H9 (cell line): ENCODE results near the gene A1BG. TPM values are rescaled to one million over a fixed set of nuclear protein-coding genes. Genes with fewer than 3 reads are reported as not detected.

Source experiments
- DNase-seq: peaks from one replicate; pipeline ENCODE4 v3.0.0-alpha.2; 2017
- H2AFZ ChIP-seq: one replicate; pipeline ENCODE4 v1.6.1; 2013; ENCODE audit warnings: mild to moderate bottlenecking, low read length, control low read depth, moderate library complexity
- H2AK5ac ChIP-seq: 2 replicates; pipeline ENCODE4 v1.6.1; 2013; ENCODE audit warnings: low read length, control low read depth, mixed read lengths; ENCODE audit not compliant: insufficient read length
- H2BK120ac ChIP-seq: one replicate; pipeline ENCODE4 v1.6.1; 2013; ENCODE audit warnings: low read depth, mild to moderate bottlenecking, low read length, control low read depth, inconsistent platforms; ENCODE audit not compliant: poor library complexity, severe bottlenecking
- H2BK12ac ChIP-seq: 2 replicates; pipeline ENCODE4 v1.6.1; 2013; ENCODE audit warnings: low read length, control low read depth, mixed read lengths, low read depth; ENCODE audit not compliant: insufficient read length
- H2BK15ac ChIP-seq: 2 replicates; pipeline ENCODE4 v1.6.1; 2013; ENCODE audit warnings: low read depth, low read length, control low read depth
- H2BK20ac ChIP-seq: one replicate; pipeline ENCODE4 v1.6.1; 2013; ENCODE audit warnings: low read depth, mild to moderate bottlenecking, low read length, control low read depth, inconsistent platforms; ENCODE audit not compliant: poor library complexity, severe bottlenecking
- H2BK5ac ChIP-seq: 2 replicates; pipeline ENCODE4 v1.6.1; 2013; ENCODE audit warnings: low read length, control low read depth, mixed read lengths; ENCODE audit not compliant: insufficient read length
- H3K14ac ChIP-seq: 2 replicates; pipeline ENCODE4 v1.6.1; 2013; ENCODE audit warnings: low read length, control low read depth; ENCODE audit not compliant: insufficient read depth
- H3K18ac ChIP-seq: 2 replicates; pipeline ENCODE4 v1.6.1; 2013; ENCODE audit warnings: low read depth, mild to moderate bottlenecking, mixed read lengths, low read length, control low read depth; ENCODE audit not compliant: insufficient read length
- H3K23ac ChIP-seq: 2 replicates; pipeline ENCODE4 v1.6.1; 2013; ENCODE audit warnings: low read length, control low read depth, mixed read lengths, low read depth; ENCODE audit not compliant: insufficient read length
- H3K23me2 ChIP-seq: 2 replicates; pipeline ENCODE4 v1.6.1; 2013; ENCODE audit warnings: low read depth, mild to moderate bottlenecking, mixed read lengths, low read length, control low read depth; ENCODE audit not compliant: insufficient read length, poor library complexity, severe bottlenecking
- H3K27ac ChIP-seq: 2 replicates; pipeline ENCODE4 v1.5.1; 2013; ENCODE audit warnings: low read length, control low read depth, mixed read lengths, low read depth; ENCODE audit not compliant: insufficient read length
- H3K27me3 ChIP-seq: 2 replicates; pipeline ENCODE4 v1.6.1; 2013; ENCODE audit warnings: low read length, control low read depth, inconsistent platforms; ENCODE audit not compliant: insufficient read depth
- H3K4ac ChIP-seq: 2 replicates; pipeline ENCODE4 v1.6.1; 2013; ENCODE audit warnings: low read depth, mild to moderate bottlenecking, control low read depth, inconsistent platforms, low read length, moderate library complexity
- H3K4me1 ChIP-seq: 2 replicates; pipeline ENCODE4 v1.6.1; 2013; ENCODE audit warnings: low read length, control low read depth, inconsistent platforms; ENCODE audit not compliant: insufficient read depth
- H3K4me2 ChIP-seq: 2 replicates; pipeline ENCODE4 v1.6.1; 2013; ENCODE audit warnings: low read length, control low read depth, mixed read lengths; ENCODE audit not compliant: insufficient read length, insufficient read depth
- H3K56ac ChIP-seq: 2 replicates; pipeline ENCODE4 v1.6.1; 2013; ENCODE audit warnings: low read depth, mild to moderate bottlenecking, mixed read lengths, low read length, control low read depth; ENCODE audit not compliant: insufficient read length
- H3K79me1 ChIP-seq: 2 replicates; pipeline ENCODE4 v1.6.1; 2013; ENCODE audit warnings: low read depth, mild to moderate bottlenecking, moderate library complexity, low read length, control low read depth, inconsistent platforms; ENCODE audit not compliant: insufficient read depth, poor library complexity, severe bottlenecking
- H3K79me2 ChIP-seq: 2 replicates; pipeline ENCODE4 v1.6.1; 2013; ENCODE audit warnings: low read length, control low read depth, inconsistent platforms; ENCODE audit not compliant: insufficient read depth
- H3K9ac ChIP-seq: 2 replicates; pipeline ENCODE4 v1.6.1; 2013; ENCODE audit warnings: low read length, control low read depth, mixed read lengths; ENCODE audit not compliant: insufficient read length; ENCODE audit errors: extremely low read depth
- H3K9me3 ChIP-seq: one replicate; pipeline ENCODE4 v1.6.1; 2013; ENCODE audit warnings: low read depth, low read length, inconsistent platforms; ENCODE audit not compliant: control insufficient read depth
- H3T11ph ChIP-seq: one replicate; pipeline ENCODE4 v1.6.1; 2013; ENCODE audit warnings: mild to moderate bottlenecking, low read length, control low read depth, inconsistent platforms
- H4K20me1 ChIP-seq: one replicate; pipeline ENCODE4 v1.6.1; 2013; ENCODE audit not compliant: control insufficient read depth, insufficient read length, insufficient read depth
- H4K5ac ChIP-seq: 2 replicates; pipeline ENCODE4 v1.6.1; 2013; ENCODE audit warnings: low read depth, mild to moderate bottlenecking, mixed read lengths, low read length, control low read depth; ENCODE audit not compliant: insufficient read length
- H4K8ac ChIP-seq: replicated peaks from 2 replicates; pipeline ENCODE4 v1.6.1; 2013; ENCODE audit warnings: low read length, control low read depth, mixed read lengths, low read depth; ENCODE audit not compliant: insufficient read length
- H4K91ac ChIP-seq: 2 replicates; pipeline ENCODE4 v1.6.1; 2013; ENCODE audit warnings: low read depth, mild to moderate bottlenecking, moderate library complexity, mixed read lengths, low read length, control low read depth; ENCODE audit not compliant: insufficient read length
- H3K27ac Mint-ChIP-seq, 3 experiments: 2 replicates in 2 of 3; 3 replicates in 1 of 3; pipeline ENCODE4 v1.8.0; 2020 to 2021; ENCODE audit warnings: mixed read lengths in 3 of 3, mild to moderate bottlenecking in 1 of 3, moderate library complexity in 1 of 3
- H3K27me3 Mint-ChIP-seq: 2 replicates; pipeline ENCODE4 v1.8.0; 2021; ENCODE audit warnings: low read depth, mild to moderate bottlenecking, moderate library complexity, mixed read lengths
- H3K36me3 Mint-ChIP-seq, 3 experiments: 2 replicates in 2 of 3; 3 replicates in 1 of 3; pipeline ENCODE4 v1.8.0; 2020 to 2021; ENCODE audit warnings: low read depth in 3 of 3, mixed read lengths in 3 of 3; ENCODE audit not compliant: insufficient read depth in 1 of 3
- H3K4me1 Mint-ChIP-seq, 2 experiments: 2 replicates each; pipeline ENCODE4 v1.8.0; 2020; ENCODE audit warnings: mixed read lengths in 2 of 2
- H3K4me3 Mint-ChIP-seq, 2 experiments: 2 replicates in 1 of 2; 3 replicates in 1 of 2; pipeline ENCODE4 v1.8.0; 2020 to 2021; ENCODE audit warnings: mild to moderate bottlenecking in 2 of 2, mixed read lengths in 2 of 2, moderate library complexity in 1 of 2
- H3K9me3 Mint-ChIP-seq, 2 experiments: 2 replicates in 1 of 2; 3 replicates in 1 of 2; pipeline ENCODE4 v1.8.0; 2020; ENCODE audit warnings: mild to moderate bottlenecking in 2 of 2, mixed read lengths in 2 of 2, moderate library complexity in 1 of 2
- CTCF ChIP-seq: fragments of 200-600 bp; sonication (generic); conservative IDR thresholded peaks from 3 replicates; pipeline ENCODE4 v1.8.0; 2021; ENCODE audit warnings: antibody characterized with exemption, mild to moderate bottlenecking
- WGBS: extraction: QIAGEN DNeasy Blood & Tissue Kit; methylation state at CpG from one replicate; pipeline ENCODE4 v1.1.7; 2013; ENCODE audit warnings: missing lambda C conversion rate, low lambda C conversion rate, mixed read lengths; ENCODE audit not compliant: insufficient read length; ENCODE audit errors: extremely low coverage; 5-methylcytosine and 5-hydroxymethylcytosine counted together
- total RNA-seq: library from RNA; stranded (reverse); gene quantifications from 2 replicates; pipeline ENCODE4 v1.2.1, GENCODE V29; 2021

A1BG gene
- total RNA-seq, 1 experiment from 2014 or later: 17.4 TPM

GRCh38 chr19:58392945-58393724 is 39.8 kb upstream of the A1BG start:
- peak; percentile 22 for DNase-seq
- Histone ChIP-seq H4K5ac (no peak overlapping the region), H3K4ac (no peak overlapping the region), H4K20me1 (peaks cover 5% of the 10 kb centered on the region), H3K14ac (no peak overlapping the region), H2BK120ac (no peak overlapping the region), H3K9ac (no peak overlapping the region), H3K9me3 (no peaks in the 10 kb centered on the region), H3K4me2 (no peak overlapping the region), H2BK15ac (no peak overlapping the region), H2BK5ac (no peak overlapping the region), H3K79me2 (peaks cover 2% of the 10 kb centered on the region; the same call in 1 of the 2 replicates), H4K8ac (no peak overlapping the region), H3K27me3 (no peaks in the 10 kb centered on the region; the same call in 1 of the 2 replicates), H2AK5ac (no peak overlapping the region), H3K18ac (no peak overlapping the region), H3K79me1 (peaks cover 3% of the 10 kb centered on the region), H3K56ac (no peak overlapping the region), H3K4me1 (peaks cover under 1% of the 10 kb centered on the region; the same call in 1 of the 2 replicates), H3K23me2 (peaks cover 7% of the 10 kb centered on the region), H3K23ac (no peak overlapping the region), H2AFZ (no peak overlapping the region), H2BK20ac (no peak overlapping the region), H4K91ac (no peak overlapping the region), H2BK12ac (no peak overlapping the region), H3K27ac (no peak overlapping the region), H3T11ph (no peak overlapping the region)
- Mint-ChIP-seq H3K9me3 (no peaks in the 10 kb centered on the region), H3K27me3 (peaks cover 9% of the 10 kb centered on the region), H3K4me3 (0 out of 5 replicates have a peak overlapping the region, but pooled peaks of 1 of the 2 experiments have one; percentile 12), H3K4me1 (peaks cover 17 to 23% of the 10 kb centered on the region in 2 experiments), H3K27ac (peak overlapping the region in 1 of 3 experiments; percentile 79; a peak in 4 of 7 replicates), H3K36me3 (peaks cover 52 to 63% (median 59%) of the 10 kb centered on the region in 3 experiments)
- TF ChIP-seq CTCF: no peak
- no CpG with 5 or more reads among the region's 26 CpGs for WGBS
